SK-N-SH (cell line): ENCODE measurements around the gene GALNT14. TPM values are rescaled to one million over a fixed set of nuclear protein-coding genes. Genes with fewer than 3 reads are reported as not detected.

Experiments
- CTCF ChIA-PET: fragments of 300-600, 350-600 bp; formaldehyde crosslinking; extraction: SDS; loops from one replicate; lab custom pipeline; 2021; lab: Yijun Ruan, JAX
- POLR2A ChIA-PET: fragments of 350-600 bp; sonication (Branson Sonifier 250); formaldehyde crosslinking; extraction: SDS; loops from one replicate; lab custom pipeline; 2020; ENCODE audit warnings: antibody characterized with exemption, inconsistent platforms; lab: Yijun Ruan, JAX
- DNase-seq: peaks from one replicate; pipeline ENCODE4 v3.0.0; 2012
- H2AFZ ChIP-seq: fragments of 200-600 bp; sonication (generic); 2 replicates; pipeline ENCODE4 v1.8.1; 2016; ENCODE audit warnings: antibody characterized with exemption, mild to moderate bottlenecking, low read depth
- H3F3A ChIP-seq: fragments of 200-600 bp; sonication (generic); replicated peaks from 2 replicates; pipeline ENCODE3; 2016; ENCODE audit warnings: antibody characterized with exemption, mild to moderate bottlenecking; ENCODE audit not compliant: insufficient read depth
- H3K27ac ChIP-seq, 2 experiments: fragments of 200-500 bp in 1 of 2; fragments of 200-600 bp in 1 of 2; sonication (Bioruptor generic) in 1 of 2; sonication (generic), shearing (Covaris generic) in 1 of 2; 2 replicates each; pipeline versions ENCODE4 v1.5.1 to v1.6.1; 2014 to 2016; ENCODE audit warnings: low read depth in 2 of 2, inconsistent platforms in 1 of 2, low read length in 1 of 2, mild to moderate bottlenecking in 1 of 2, mixed read lengths in 1 of 2
- H3K27me3 ChIP-seq: fragments of 200-600 bp; sonication (generic), shearing (Covaris generic); 2 replicates; pipeline ENCODE4 v1.6.1; 2016; ENCODE audit warnings: mixed run types; ENCODE audit not compliant: insufficient read depth
- H3K36me3 ChIP-seq, 2 experiments: fragments of 200-500 bp in 1 of 2; fragments of 200-600 bp in 1 of 2; sonication (Bioruptor generic) in 1 of 2; sonication (generic) in 1 of 2; replicated peaks in 1 of 2; 2 replicates each; pipeline versions ENCODE3 to v1.5.1; 2014 to 2016; ENCODE audit warnings: low read length in 1 of 2, mild to moderate bottlenecking in 1 of 2; ENCODE audit not compliant: insufficient read depth in 2 of 2, control insufficient read depth in 1 of 2
- H3K4me1 ChIP-seq, 2 experiments: fragments of 200-500 bp in 1 of 2; fragments of 200-600 bp in 1 of 2; sonication (Bioruptor generic) in 1 of 2; sonication (generic), shearing (Covaris generic) in 1 of 2; 2 replicates each; pipeline versions ENCODE4 v1.5.1 to v1.6.1; 2014 to 2016; ENCODE audit warnings: low read depth in 1 of 2, low read length in 1 of 2, mixed run types in 1 of 2; ENCODE audit not compliant: insufficient read depth in 2 of 2, control insufficient read depth in 1 of 2
- H3K4me2 ChIP-seq: fragments of 200-600 bp; sonication (generic), shearing (Covaris generic); 2 replicates; pipeline ENCODE4 v1.6.1; 2017; ENCODE audit warnings: mixed run types
- H3K4me3 ChIP-seq, 2 experiments: fragments of 200-500 bp in 1 of 2; fragments of 200-600 bp in 1 of 2; sonication (Bioruptor generic) in 1 of 2; sonication (generic), shearing (Covaris generic) in 1 of 2; 2 replicates each; pipeline versions ENCODE4 v1.5.1 to v1.8.1; 2014 to 2016; ENCODE audit warnings: low read depth in 2 of 2, inconsistent platforms in 1 of 2, low read length in 1 of 2, mild to moderate bottlenecking in 1 of 2, mixed read lengths in 1 of 2, moderate library complexity in 1 of 2
- H3K79me2 ChIP-seq: fragments of 200-600 bp; sonication (generic); 2 replicates; pipeline ENCODE4 v1.8.1; 2017; ENCODE audit warnings: mild to moderate bottlenecking; ENCODE audit not compliant: insufficient read depth
- H3K9ac ChIP-seq: fragments of 200-600 bp; sonication (generic); 2 replicates; pipeline ENCODE4 v1.6.1; 2017; ENCODE audit warnings: mixed run types
- H3K9me2 ChIP-seq: fragments of 200-600 bp; sonication (generic); 2 replicates; pipeline ENCODE4 v1.6.1; 2017; ENCODE audit warnings: mixed run types
- H3K9me3 ChIP-seq: fragments of 200-600 bp; sonication (generic); 2 replicates; pipeline ENCODE4 v1.6.1; 2017; ENCODE audit warnings: mixed run types, mild to moderate bottlenecking, moderate library complexity
- H4K20me1 ChIP-seq: fragments of 200-600 bp; sonication (generic); 2 replicates; pipeline ENCODE4 v1.6.1; 2017; ENCODE audit warnings: mild to moderate bottlenecking, mixed run types; ENCODE audit not compliant: insufficient read depth
- CHD2 ChIP-seq: fragments of 150-350 bp; IDR thresholded peaks from 2 replicates; pipeline ENCODE4 v1.6.1; 2018; ENCODE audit warnings: low read length; ENCODE audit not compliant: partially characterized antibody
- EP300 ChIP-seq, 2 experiments: IDR thresholded peaks; 2 replicates each; pipeline versions ENCODE4 v1.4.0 to v1.6.1; 2012; ENCODE audit warnings: borderline replicate concordance in 1 of 2, low read depth in 1 of 2, low read length in 1 of 2
- EZH2phosphoT487 ChIP-seq: fragments of 200-600 bp; sonication (generic); IDR thresholded peaks from 2 replicates; pipeline ENCODE4 v1.6.1; 2017; ENCODE audit warnings: low read depth, mixed run types, mild to moderate bottlenecking, antibody characterized with exemption, moderate library complexity, borderline replicate concordance
- FOSL2 ChIP-seq: IDR thresholded peaks from 2 replicates; pipeline ENCODE4 v1.4.0; 2012; ENCODE audit warnings: low read depth, mild to moderate bottlenecking, moderate library complexity, borderline replicate concordance
- FOXM1 ChIP-seq: IDR thresholded peaks from 2 replicates; pipeline ENCODE4 v1.4.0; 2012; ENCODE audit warnings: low read depth, mild to moderate bottlenecking
- GABPA ChIP-seq: IDR thresholded peaks from 2 replicates; pipeline ENCODE4 v1.4.0; 2012; ENCODE audit warnings: low read depth, mild to moderate bottlenecking
- JUND ChIP-seq: IDR thresholded peaks from 2 replicates; pipeline ENCODE4 v1.4.0; 2012
- MXI1 ChIP-seq: IDR thresholded peaks from 2 replicates; pipeline ENCODE4 v1.6.1; 2012; ENCODE audit warnings: mild to moderate bottlenecking, low read depth, low read length, improper control_type of control experiment
- NFIC ChIP-seq: IDR thresholded peaks from 2 replicates; pipeline ENCODE4 v1.4.0; 2012; ENCODE audit warnings: borderline replicate concordance
- TCF12 ChIP-seq: IDR thresholded peaks from 2 replicates; pipeline ENCODE4 v1.4.0; 2012
- YY1 ChIP-seq: IDR thresholded peaks from 2 replicates; pipeline ENCODE4 v1.4.0; 2012; ENCODE audit warnings: low read depth, mild to moderate bottlenecking
- WGBS: methylation state at CpG from one replicate; pipeline ENCODE4 v1.1.6; 2017; ENCODE audit warnings: low lambda C conversion rate; 5-methylcytosine and 5-hydroxymethylcytosine counted together
- polyA plus RNA-seq, 3 experiments: library from polyadenylated mRNA; depleted of rRNA; stranded (reverse); fragments of >200 nt; gene quantifications; 2 replicates each; pipeline ENCODE4 v1.2.3, GENCODE V29; 2012
- TF ChIP-seq, protein P1 (sequence below): IDR thresholded peaks from 2 replicates; pipeline ENCODE4 v1.4.0; 2012; ENCODE audit warnings: low read depth
- TF ChIP-seq, protein P2 (sequence below): IDR thresholded peaks from 2 replicates; pipeline ENCODE4 v1.4.0; 2012; ENCODE audit warnings: low read depth, borderline replicate concordance
- TF ChIP-seq, protein P3 (sequence below): IDR thresholded peaks from 2 replicates; pipeline ENCODE4 v1.4.0; 2012; ENCODE audit warnings: low read depth, borderline replicate concordance
- TF ChIP-seq, protein P4 (sequence below): IDR thresholded peaks from 2 replicates; pipeline ENCODE4 v1.6.1; 2012; ENCODE audit warnings: mild to moderate bottlenecking, low read depth, low read length, moderate library complexity
- TF ChIP-seq, protein P5 (sequence below): fragments of 150-350 bp; IDR thresholded peaks from 2 replicates; pipeline ENCODE4 v1.6.1; 2017; ENCODE audit warnings: antibody characterized with exemption, low read length, low read depth, borderline replicate concordance

The GALNT14 gene
- polyA plus RNA-seq, 1 of the 3 experiments (the other 2 are of a cell fraction) = 1.6 TPM

DNA sequence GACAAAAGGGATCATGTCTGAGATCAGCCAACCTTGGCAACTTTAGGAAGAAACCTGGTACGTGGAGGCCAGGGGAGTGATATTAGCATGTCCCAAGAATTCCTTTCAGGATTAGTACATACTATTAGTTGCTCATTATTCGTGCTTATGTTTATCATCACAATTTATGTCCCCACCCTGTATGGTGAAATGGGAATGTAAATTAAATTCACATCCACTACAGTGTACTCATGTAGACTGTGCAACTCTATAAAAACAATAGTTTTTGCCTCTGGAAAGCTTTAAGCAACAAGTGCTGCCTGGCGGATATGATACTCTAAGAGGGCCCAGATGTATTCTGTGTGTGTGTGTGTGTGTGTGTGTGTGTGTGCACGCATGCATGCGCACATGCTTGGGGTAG, 110.7 kb downstream of the GALNT14 start (continued):
- TF ChIP-seq, protein P1, sequence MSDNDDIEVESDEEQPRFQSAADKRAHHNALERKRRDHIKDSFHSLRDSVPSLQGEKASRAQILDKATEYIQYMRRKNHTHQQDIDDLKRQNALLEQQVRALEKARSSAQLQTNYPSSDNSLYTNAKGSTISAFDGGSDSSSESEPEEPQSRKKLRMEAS = no peak
- TF ChIP-seq NFIC (no peak), CHD2 (no peak), TCF12 (no peak), GABPA (no peak), MXI1 (no peak), EZH2phosphoT487 (no peak), JUND (no peak)
- TF ChIP-seq, protein P2, sequence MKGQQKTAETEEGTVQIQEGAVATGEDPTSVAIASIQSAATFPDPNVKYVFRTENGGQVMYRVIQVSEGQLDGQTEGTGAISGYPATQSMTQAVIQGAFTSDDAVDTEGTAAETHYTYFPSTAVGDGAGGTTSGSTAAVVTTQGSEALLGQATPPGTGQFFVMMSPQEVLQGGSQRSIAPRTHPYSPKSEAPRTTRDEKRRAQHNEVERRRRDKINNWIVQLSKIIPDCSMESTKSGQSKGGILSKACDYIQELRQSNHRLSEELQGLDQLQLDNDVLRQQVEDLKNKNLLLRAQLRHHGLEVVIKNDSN = no peak

DNA sequence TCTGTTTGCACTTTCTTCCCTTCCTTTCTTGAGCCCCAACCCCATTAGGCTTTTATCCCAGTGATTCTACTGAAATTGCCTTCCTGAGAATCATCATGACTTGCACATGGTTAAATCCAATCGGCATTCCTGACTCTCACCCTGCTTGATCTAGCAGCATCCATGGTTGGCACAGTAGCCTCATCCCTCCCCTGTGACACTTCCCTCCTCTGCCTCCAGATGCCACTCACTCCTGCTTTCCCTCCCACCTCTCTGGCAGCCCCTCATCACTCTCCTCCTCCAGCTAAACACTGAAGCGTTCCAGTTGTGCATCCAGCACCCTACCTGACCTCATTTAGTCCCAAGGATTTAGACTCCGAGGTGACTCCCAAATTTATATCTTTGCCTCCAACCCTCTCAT, 114.7 kb downstream of the GALNT14 start:
- ChIA-PET CTCF (interaction anchor here (1.1 to 1.9 kb wide), 2 partner anchors 9 to 859 kb away, joined by 3 to 14 read pairs; no protein-coding TSS in a partner anchor), POLR2A (no interaction called here)
- no peak for DNase-seq
- H3F3A ChIP-seq = no peaks in the 10 kb centered on the region
- no peak overlapping the region for H3K27ac ChIP-seq
- H3K79me2 ChIP-seq = no peaks in the 10 kb centered on the region
- WGBS = 58% methylated on average over 3 of the region's 3 CpGs
- H2AFZ ChIP-seq = no peak overlapping the region
- H3K9me3 ChIP-seq = no peaks in the 10 kb centered on the region
- H3K36me3 ChIP-seq = no peaks in the 10 kb centered on the region
- TF ChIP-seq EP300 (IDR thresholded peaks at IDR 0.05; ENCODE audit: borderline replicate concordance in 1 of 2, low read depth in 1 of 2, low read length in 1 of 2) (no peak), CHD2 (no peak), FOSL2 (no peak), YY1 (no peak), TCF12 (no peak), MXI1 (no peak), FOXM1 (no peak)
- TF ChIP-seq, protein P3, sequence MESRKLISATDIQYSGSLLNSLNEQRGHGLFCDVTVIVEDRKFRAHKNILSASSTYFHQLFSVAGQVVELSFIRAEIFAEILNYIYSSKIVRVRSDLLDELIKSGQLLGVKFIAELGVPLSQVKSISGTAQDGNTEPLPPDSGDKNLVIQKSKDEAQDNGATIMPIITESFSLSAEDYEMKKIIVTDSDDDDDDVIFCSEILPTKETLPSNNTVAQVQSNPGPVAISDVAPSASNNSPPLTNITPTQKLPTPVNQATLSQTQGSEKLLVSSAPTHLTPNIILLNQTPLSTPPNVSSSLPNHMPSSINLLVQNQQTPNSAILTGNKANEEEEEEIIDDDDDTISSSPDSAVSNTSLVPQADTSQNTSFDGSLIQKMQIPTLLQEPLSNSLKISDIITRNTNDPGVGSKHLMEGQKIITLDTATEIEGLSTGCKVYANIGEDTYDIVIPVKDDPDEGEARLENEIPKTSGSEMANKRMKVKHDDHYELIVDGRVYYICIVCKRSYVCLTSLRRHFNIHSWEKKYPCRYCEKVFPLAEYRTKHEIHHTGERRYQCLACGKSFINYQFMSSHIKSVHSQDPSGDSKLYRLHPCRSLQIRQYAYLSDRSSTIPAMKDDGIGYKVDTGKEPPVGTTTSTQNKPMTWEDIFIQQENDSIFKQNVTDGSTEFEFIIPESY = no peak
- TF ChIP-seq, protein P4, sequence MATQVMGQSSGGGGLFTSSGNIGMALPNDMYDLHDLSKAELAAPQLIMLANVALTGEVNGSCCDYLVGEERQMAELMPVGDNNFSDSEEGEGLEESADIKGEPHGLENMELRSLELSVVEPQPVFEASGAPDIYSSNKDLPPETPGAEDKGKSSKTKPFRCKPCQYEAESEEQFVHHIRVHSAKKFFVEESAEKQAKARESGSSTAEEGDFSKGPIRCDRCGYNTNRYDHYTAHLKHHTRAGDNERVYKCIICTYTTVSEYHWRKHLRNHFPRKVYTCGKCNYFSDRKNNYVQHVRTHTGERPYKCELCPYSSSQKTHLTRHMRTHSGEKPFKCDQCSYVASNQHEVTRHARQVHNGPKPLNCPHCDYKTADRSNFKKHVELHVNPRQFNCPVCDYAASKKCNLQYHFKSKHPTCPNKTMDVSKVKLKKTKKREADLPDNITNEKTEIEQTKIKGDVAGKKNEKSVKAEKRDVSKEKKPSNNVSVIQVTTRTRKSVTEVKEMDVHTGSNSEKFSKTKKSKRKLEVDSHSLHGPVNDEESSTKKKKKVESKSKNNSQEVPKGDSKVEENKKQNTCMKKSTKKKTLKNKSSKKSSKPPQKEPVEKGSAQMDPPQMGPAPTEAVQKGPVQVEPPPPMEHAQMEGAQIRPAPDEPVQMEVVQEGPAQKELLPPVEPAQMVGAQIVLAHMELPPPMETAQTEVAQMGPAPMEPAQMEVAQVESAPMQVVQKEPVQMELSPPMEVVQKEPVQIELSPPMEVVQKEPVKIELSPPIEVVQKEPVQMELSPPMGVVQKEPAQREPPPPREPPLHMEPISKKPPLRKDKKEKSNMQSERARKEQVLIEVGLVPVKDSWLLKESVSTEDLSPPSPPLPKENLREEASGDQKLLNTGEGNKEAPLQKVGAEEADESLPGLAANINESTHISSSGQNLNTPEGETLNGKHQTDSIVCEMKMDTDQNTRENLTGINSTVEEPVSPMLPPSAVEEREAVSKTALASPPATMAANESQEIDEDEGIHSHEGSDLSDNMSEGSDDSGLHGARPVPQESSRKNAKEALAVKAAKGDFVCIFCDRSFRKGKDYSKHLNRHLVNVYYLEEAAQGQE = no peak
- TF ChIP-seq, protein P5, sequence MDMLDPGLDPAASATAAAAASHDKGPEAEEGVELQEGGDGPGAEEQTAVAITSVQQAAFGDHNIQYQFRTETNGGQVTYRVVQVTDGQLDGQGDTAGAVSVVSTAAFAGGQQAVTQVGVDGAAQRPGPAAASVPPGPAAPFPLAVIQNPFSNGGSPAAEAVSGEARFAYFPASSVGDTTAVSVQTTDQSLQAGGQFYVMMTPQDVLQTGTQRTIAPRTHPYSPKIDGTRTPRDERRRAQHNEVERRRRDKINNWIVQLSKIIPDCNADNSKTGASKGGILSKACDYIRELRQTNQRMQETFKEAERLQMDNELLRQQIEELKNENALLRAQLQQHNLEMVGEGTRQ = no peak
- TF ChIP-seq, protein P1 = no peak
- H4K20me1 ChIP-seq = no peaks in the 10 kb centered on the region
- H3K4me3 ChIP-seq = no peak overlapping the region
- H3K9ac ChIP-seq = no peak overlapping the region
- H3K9me2 ChIP-seq = no peaks in the 10 kb centered on the region
- H3K27me3 ChIP-seq = no peaks in the 10 kb centered on the region
- no peak overlapping the region for H3K4me2 ChIP-seq
- peaks cover 0 to 32% of the 10 kb centered on the region in 2 experiments; a peak in 1 of 4 replicates for H3K4me1 ChIP-seq
